Mesenchymal stem cell (in vitro differentiated cells and primary cell): ENCODE measurements around the gene PDP2.
A peak's percentile ranks its signal among the peaks of the same experiment; 100 is the strongest.

Source experiments
- DNase-seq: peaks from one replicate; pipeline ENCODE4 v3.0.0-alpha.2; 2013
- H2AFZ ChIP-seq: one replicate; pipeline ENCODE4 v1.6.1; 2013; ENCODE audit warnings: low read depth, mild to moderate bottlenecking, control low read depth, inconsistent platforms, low read length, moderate library complexity
- H2AK5ac ChIP-seq: 2 replicates; pipeline ENCODE4 v1.6.1; 2013; ENCODE audit warnings: low read length, moderate library complexity, mild to moderate bottlenecking, inconsistent platforms; ENCODE audit not compliant: severe bottlenecking
- H2BK120ac ChIP-seq: one replicate; pipeline ENCODE4 v1.6.1; 2013; ENCODE audit warnings: low read depth, mild to moderate bottlenecking, inconsistent platforms, low read length, moderate library complexity
- H2BK12ac ChIP-seq, 2 experiments: one replicate each; pipeline ENCODE4 v1.6.1; 2013; ENCODE audit warnings: inconsistent platforms in 2 of 2, low read length in 2 of 2, mild to moderate bottlenecking in 2 of 2, moderate library complexity in 2 of 2, control low read depth in 1 of 2
- H2BK15ac ChIP-seq: one replicate; pipeline ENCODE4 v1.6.1; 2013; ENCODE audit warnings: mild to moderate bottlenecking, low read depth, inconsistent platforms; ENCODE audit not compliant: poor library complexity, severe bottlenecking
- H2BK5ac ChIP-seq: 2 replicates; pipeline ENCODE4 v1.6.1; 2013; ENCODE audit warnings: low read depth, mild to moderate bottlenecking, low read length, control low read depth, inconsistent platforms; ENCODE audit not compliant: poor library complexity, severe bottlenecking
- H3K14ac ChIP-seq, 2 experiments: one replicate each; pipeline ENCODE4 v1.6.1; 2013; ENCODE audit warnings: inconsistent platforms in 2 of 2, low read length in 2 of 2, control low read depth in 1 of 2, mild to moderate bottlenecking in 1 of 2, moderate library complexity in 1 of 2
- H3K18ac ChIP-seq, 2 experiments: one replicate each; pipeline ENCODE4 v1.6.1; 2013; ENCODE audit warnings: inconsistent platforms in 2 of 2, low read length in 2 of 2, control low read depth in 1 of 2, low read depth in 1 of 2, mild to moderate bottlenecking in 1 of 2
- H3K23ac ChIP-seq, 2 experiments: one replicate each; pipeline ENCODE4 v1.6.1; 2013; ENCODE audit warnings: inconsistent platforms in 2 of 2, low read length in 2 of 2, mild to moderate bottlenecking in 2 of 2, moderate library complexity in 2 of 2, control low read depth in 1 of 2
- H3K27ac ChIP-seq: 2 replicates; pipeline ENCODE4 v1.5.1; 2013; ENCODE audit warnings: mild to moderate bottlenecking, moderate library complexity, low read length, control low read depth, inconsistent platforms; ENCODE audit not compliant: poor library complexity, severe bottlenecking
- H3K27me3 ChIP-seq, 2 experiments: 2 replicates each; pipeline versions ENCODE4 v1.6.1 to v1.7.0; 2013; ENCODE audit warnings: low read length in 2 of 2, mild to moderate bottlenecking in 2 of 2, moderate library complexity in 2 of 2, control low read depth in 1 of 2, inconsistent platforms in 1 of 2; ENCODE audit not compliant: control insufficient read depth in 1 of 2, insufficient read depth in 1 of 2
- H3K36me3 ChIP-seq, 2 experiments: 2 replicates each; pipeline versions ENCODE4 v1.6.1 to v1.7.0; 2013; ENCODE audit warnings: low read length in 2 of 2, control low read depth in 1 of 2, inconsistent platforms in 1 of 2, low read depth in 1 of 2, mild to moderate bottlenecking in 1 of 2; ENCODE audit not compliant: insufficient read depth in 2 of 2, control insufficient read depth in 1 of 2
- H3K4ac ChIP-seq, 2 experiments: one replicate each; pipeline ENCODE4 v1.6.1; 2013; ENCODE audit warnings: inconsistent platforms in 2 of 2, low read length in 2 of 2, mild to moderate bottlenecking in 2 of 2, moderate library complexity in 2 of 2, control low read depth in 1 of 2, low read depth in 1 of 2
- H3K4me1 ChIP-seq: 2 replicates; pipeline ENCODE4 v1.6.1; 2013; ENCODE audit warnings: low read depth, low read length, control low read depth; ENCODE audit not compliant: control insufficient read depth, insufficient read depth
- H3K4me2 ChIP-seq: 2 replicates; pipeline ENCODE4 v1.6.1; 2013; ENCODE audit warnings: low read length, mild to moderate bottlenecking, inconsistent platforms; ENCODE audit not compliant: poor library complexity, severe bottlenecking
- H3K4me3 ChIP-seq, 2 experiments: 2 replicates each; pipeline versions ENCODE4 v1.5.1 to v1.7.0; 2013; ENCODE audit warnings: low read length in 2 of 2, mild to moderate bottlenecking in 2 of 2, control low read depth in 1 of 2, low read depth in 1 of 2; ENCODE audit not compliant: insufficient read depth in 1 of 2
- H3K79me1 ChIP-seq: replicated peaks from 2 replicates; pipeline ENCODE4 v1.6.1; 2013; ENCODE audit warnings: mild to moderate bottlenecking, control low read depth, low read length, inconsistent platforms; ENCODE audit not compliant: poor library complexity, severe bottlenecking
- H3K9ac ChIP-seq: 2 replicates; pipeline ENCODE4 v1.7.0; 2013; ENCODE audit warnings: mild to moderate bottlenecking, low read length, moderate library complexity
- H3K9me3 ChIP-seq: 2 replicates; pipeline ENCODE4 v1.7.0; 2013; ENCODE audit warnings: mild to moderate bottlenecking, low read length; ENCODE audit not compliant: control insufficient read depth
- H4K8ac ChIP-seq: one replicate; pipeline ENCODE4 v1.6.1; 2013; ENCODE audit warnings: inconsistent platforms, mild to moderate bottlenecking, low read length, moderate library complexity
- H4K91ac ChIP-seq: one replicate; pipeline ENCODE4 v1.6.1; 2013; ENCODE audit warnings: mild to moderate bottlenecking, low read length, inconsistent platforms
- WGBS: methylation state at CpG from one replicate; pipeline ENCODE4 v1.1.7; 2013; ENCODE audit warnings: mixed read lengths; 5-methylcytosine and 5-hydroxymethylcytosine counted together

The PDP2 gene

DNA sequence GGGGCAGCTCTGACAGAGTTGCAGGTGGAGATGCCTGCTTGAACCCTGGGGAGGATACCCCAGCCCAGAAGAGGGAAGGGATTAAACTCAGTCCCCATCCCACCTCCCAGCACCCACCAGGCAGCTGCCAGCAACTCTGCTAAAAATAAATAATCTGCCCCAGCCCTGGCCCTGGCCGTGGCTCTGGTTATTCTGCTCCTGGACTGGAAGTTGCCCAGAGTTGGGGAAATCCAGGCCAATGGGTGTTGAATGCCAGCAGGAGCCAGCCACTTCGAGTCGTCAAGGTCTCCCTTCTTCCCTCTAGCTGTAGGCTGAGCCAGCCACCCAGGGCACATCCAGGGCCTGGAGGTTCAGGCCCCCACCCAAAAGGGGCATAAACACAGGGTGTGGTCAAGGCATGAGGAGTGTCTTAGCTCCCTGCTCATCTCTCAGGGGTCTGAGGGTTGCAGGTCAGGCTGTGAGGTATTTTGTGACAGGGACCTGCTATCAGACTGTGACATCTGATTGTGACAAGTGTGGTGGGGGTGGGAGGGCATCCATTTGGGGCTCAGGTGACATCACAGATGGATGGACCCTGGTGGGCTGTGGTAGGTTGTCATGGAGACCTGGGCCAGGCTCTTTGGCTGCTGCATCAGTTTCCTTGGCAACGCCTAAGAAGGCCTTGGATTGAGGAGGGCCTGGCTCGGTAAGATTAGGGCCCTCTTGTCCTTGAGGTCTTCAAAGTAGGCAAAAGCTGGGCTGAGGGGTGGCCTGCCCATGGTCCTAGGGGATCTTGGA is 46.0 kb downstream of the PDP2 start:
- peaks cover under 1 to 22% of the 10 kb centered on the region in 2 experiments for H3K36me3 ChIP-seq
- WGBS, result 85% methylated on average over 5 of the region's 5 CpGs
- H3K23ac ChIP-seq, result no peak overlapping the region
- DNase-seq, result peak; percentile 44
- peak overlapping the region; percentile 93 for H4K91ac ChIP-seq
- no peaks in the 10 kb centered on the region for H3K79me1 ChIP-seq
- H3K27me3 ChIP-seq, result peaks cover 2 to 20% of the 10 kb centered on the region in 2 experiments
- H3K4me1 ChIP-seq, result peaks cover 50% of the 10 kb centered on the region
- peak overlapping the region; percentile 74 for H2BK15ac ChIP-seq
- H3K4me3 ChIP-seq, result no peak overlapping the region
- H2BK5ac ChIP-seq, result no peak overlapping the region
- peak overlapping the region; percentile 29 for H3K27ac ChIP-seq
- H3K9ac ChIP-seq, result peak overlapping the region; percentile 33
- peak overlapping the region; percentile 88 for H2AK5ac ChIP-seq
- peak overlapping the region; percentile 30 to 54 for H3K4ac ChIP-seq
- H2BK12ac ChIP-seq, result peak overlapping the region; percentile 88 to 98
- H3K4me2 ChIP-seq, result no peak overlapping the region
- H3K9me3 ChIP-seq, result no peaks in the 10 kb centered on the region
- H3K18ac ChIP-seq, result peak overlapping the region; percentile 47 to 86
- no peak overlapping the region for H2AFZ ChIP-seq
- peak overlapping the region in 1 of 2 experiments; percentile 91 for H3K14ac ChIP-seq
- H2BK120ac ChIP-seq, result peak overlapping the region; percentile 7
- H4K8ac ChIP-seq, result peak overlapping the region; percentile 23

DNA sequence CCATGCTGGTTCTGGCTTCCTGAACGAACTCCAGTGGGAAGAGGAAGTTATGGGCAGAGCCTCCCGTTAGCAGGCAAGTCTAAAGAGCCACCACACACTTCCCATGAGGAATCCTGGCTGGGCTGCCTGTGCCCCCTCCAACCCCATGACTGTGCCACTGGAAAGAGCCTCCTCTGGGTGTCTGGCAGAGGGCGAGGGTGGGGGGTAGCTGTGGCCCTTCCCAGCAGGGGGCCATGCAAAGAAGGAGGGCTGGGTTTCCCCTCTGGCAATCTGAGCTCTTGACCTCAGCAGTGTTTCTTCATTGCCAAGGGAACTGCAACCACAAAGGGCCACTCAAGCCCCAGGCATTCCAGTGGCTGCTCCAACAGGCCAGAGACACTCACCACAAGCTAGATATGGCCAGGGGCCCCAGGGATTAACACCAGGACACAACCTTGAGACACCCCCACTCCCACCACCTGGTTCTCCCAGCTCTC is 46.7 kb downstream of the PDP2 start:
- H4K8ac ChIP-seq, result peak overlapping the region; percentile 27

DNA sequence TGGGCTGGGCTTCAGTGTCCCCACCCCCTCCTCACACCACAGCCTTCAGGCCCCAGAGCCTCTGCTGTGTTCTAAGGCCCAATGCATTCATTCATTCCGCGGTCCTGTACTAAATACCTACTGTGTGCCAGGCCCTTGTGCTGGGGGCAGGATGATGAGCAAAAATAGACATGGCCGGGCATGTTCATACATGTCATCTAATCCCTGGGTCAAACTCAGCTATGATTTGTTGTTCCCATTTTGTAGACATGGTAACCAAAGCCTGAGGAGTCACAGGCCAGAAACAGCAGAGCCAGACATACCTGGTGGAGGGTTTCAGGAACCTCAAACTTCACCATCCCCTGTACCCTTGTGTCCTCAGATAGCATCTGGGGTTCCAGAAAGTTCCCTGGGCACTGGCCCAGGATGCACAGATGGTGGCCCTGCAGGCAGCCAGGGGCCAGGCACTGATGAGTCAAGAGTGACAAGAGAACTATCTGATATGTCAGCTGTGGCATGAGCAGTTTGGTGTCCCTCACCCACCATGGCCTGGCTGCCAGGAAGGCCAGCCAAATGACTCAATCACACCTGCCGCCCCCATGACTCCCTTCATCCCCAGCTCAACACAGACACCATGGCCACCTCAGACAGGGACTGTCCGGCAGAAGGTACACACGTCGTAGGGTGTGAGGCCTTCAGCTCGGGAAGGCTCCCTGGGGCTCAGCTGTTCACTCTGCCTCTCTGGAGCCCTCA is 47.8 kb downstream of the PDP2 start:
- H4K91ac ChIP-seq, result peak overlapping the region; percentile 87
- no peak overlapping the region for H3K4me3 ChIP-seq
- 89% methylated on average over 8 of the region's 8 CpGs for WGBS
- no peak overlapping the region for H3K27ac ChIP-seq
- peaks cover 15 to 21% of the 10 kb centered on the region in 2 experiments for H3K36me3 ChIP-seq
- H3K14ac ChIP-seq, result peak overlapping the region in 1 of 2 experiments; percentile 46
- no peak overlapping the region for H3K4me2 ChIP-seq
- no peaks in the 10 kb centered on the region for H3K79me1 ChIP-seq
- H4K8ac ChIP-seq, result peak overlapping the region; percentile 79
- no peak overlapping the region for H2AFZ ChIP-seq
- H3K4ac ChIP-seq, result peak overlapping the region in 1 of 2 experiments; percentile 88
- peak overlapping the region; percentile 95 to 99 for H2BK12ac ChIP-seq
- no peak overlapping the region for H2BK5ac ChIP-seq
- H3K9me3 ChIP-seq, result no peaks in the 10 kb centered on the region
- H2AK5ac ChIP-seq, result peak overlapping the region; percentile 87
- H3K23ac ChIP-seq, result no peak overlapping the region
- H3K27me3 ChIP-seq, result peaks cover 0 to 12% of the 10 kb centered on the region in 2 experiments
- peak overlapping the region; percentile 86 for H2BK120ac ChIP-seq
- peaks cover 54% of the 10 kb centered on the region for H3K4me1 ChIP-seq
- H3K18ac ChIP-seq, result peak overlapping the region; percentile 52 to 67
- H2BK15ac ChIP-seq, result no peak overlapping the region
- H3K9ac ChIP-seq, result peak overlapping the region; percentile 55
- peak; percentile 40 for DNase-seq

More for the DNA sequence above, 46.7 kb downstream of the PDP2 start:
- H3K18ac ChIP-seq, result peak overlapping the region in 1 of 2 experiments; percentile 86
- peak overlapping the region; percentile 7 for H2BK120ac ChIP-seq
- peak overlapping the region; percentile 54 to 88 for H3K4ac ChIP-seq
- peak overlapping the region; percentile 29 for H2AK5ac ChIP-seq
- no peak overlapping the region for H2AFZ ChIP-seq
- H3K23ac ChIP-seq, result no peak overlapping the region
- H3K9me3 ChIP-seq, result no peaks in the 10 kb centered on the region
- H2BK5ac ChIP-seq, result no peak overlapping the region
- H4K91ac ChIP-seq, result no peak overlapping the region
- peak overlapping the region; percentile 88 to 98 for H2BK12ac ChIP-seq
- peak; percentile 97 for DNase-seq
- no peak overlapping the region for H3K4me2 ChIP-seq
- H3K14ac ChIP-seq, result no peak overlapping the region
- peak overlapping the region; percentile 48 for H3K27ac ChIP-seq
- peaks cover 0 to 14% of the 10 kb centered on the region in 2 experiments for H3K27me3 ChIP-seq
- H3K79me1 ChIP-seq, result no peaks in the 10 kb centered on the region
- H2BK15ac ChIP-seq, result no peak overlapping the region
- H3K4me1 ChIP-seq, result peaks cover 50% of the 10 kb centered on the region
- H3K4me3 ChIP-seq, result no peak overlapping the region
- peak overlapping the region; percentile 55 for H3K9ac ChIP-seq
- 27% methylated on average over 2 of the region's 3 CpGs for WGBS
- peaks cover 7 to 18% of the 10 kb centered on the region in 2 experiments for H3K36me3 ChIP-seq
